AG09319 (cell line): ENCODE measurements around the gene PDE7B.

Source experiments
- DNase-seq: peaks from one replicate; pipeline ENCODE4 v3.0.0-alpha.2; 2010; ENCODE audit warnings: low read depth; ENCODE audit errors: extremely low read depth
- TF ChIP-seq, protein P1 (sequence below): IDR thresholded peaks from 2 replicates; pipeline ENCODE4 v1.5.1; 2011; ENCODE audit warnings: low read depth, mild to moderate bottlenecking, inconsistent platforms, low read length, moderate library complexity

PDE7B gene

DNA sequence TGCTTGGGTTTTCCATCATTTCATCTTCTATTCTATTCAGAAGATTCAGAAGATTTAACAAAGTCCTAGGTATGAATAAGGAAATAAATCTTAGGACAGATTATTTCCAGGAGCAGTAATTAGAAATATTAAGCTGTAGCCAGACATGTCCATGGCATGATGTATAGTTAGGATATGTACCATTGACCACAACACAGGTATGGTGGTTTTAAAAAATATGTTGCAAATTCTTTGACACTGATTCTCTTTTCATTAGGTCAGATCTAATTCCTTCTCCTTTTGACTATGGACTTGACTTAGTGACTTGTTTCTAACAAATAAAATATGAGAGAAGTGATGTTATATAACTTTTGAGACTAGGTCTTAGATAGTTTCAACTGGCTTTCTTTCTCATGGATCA lies 23.5 kb upstream of the PDE7B start:
- no peak for DNase-seq
- TF ChIP-seq, protein P1, sequence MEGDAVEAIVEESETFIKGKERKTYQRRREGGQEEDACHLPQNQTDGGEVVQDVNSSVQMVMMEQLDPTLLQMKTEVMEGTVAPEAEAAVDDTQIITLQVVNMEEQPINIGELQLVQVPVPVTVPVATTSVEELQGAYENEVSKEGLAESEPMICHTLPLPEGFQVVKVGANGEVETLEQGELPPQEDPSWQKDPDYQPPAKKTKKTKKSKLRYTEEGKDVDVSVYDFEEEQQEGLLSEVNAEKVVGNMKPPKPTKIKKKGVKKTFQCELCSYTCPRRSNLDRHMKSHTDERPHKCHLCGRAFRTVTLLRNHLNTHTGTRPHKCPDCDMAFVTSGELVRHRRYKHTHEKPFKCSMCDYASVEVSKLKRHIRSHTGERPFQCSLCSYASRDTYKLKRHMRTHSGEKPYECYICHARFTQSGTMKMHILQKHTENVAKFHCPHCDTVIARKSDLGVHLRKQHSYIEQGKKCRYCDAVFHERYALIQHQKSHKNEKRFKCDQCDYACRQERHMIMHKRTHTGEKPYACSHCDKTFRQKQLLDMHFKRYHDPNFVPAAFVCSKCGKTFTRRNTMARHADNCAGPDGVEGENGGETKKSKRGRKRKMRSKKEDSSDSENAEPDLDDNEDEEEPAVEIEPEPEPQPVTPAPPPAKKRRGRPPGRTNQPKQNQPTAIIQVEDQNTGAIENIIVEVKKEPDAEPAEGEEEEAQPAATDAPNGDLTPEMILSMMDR: no peak

- no peak for DNase-seq
- TF ChIP-seq, protein P1: no peak
Observed at GRCh38 chr6:135830452-135830881, 21.0 kb upstream of the PDE7B start.

GRCh38 chr6:135831016-135831415 lies 20.5 kb upstream of the PDE7B start:
- DNase-seq: no peak
- TF ChIP-seq, protein P1: no peak

- DNase-seq: no peak
- TF ChIP-seq, protein P1: no peak
Observed at GRCh38 chr6:135832166-135832565, 19.3 kb upstream of the PDE7B start.

DNA sequence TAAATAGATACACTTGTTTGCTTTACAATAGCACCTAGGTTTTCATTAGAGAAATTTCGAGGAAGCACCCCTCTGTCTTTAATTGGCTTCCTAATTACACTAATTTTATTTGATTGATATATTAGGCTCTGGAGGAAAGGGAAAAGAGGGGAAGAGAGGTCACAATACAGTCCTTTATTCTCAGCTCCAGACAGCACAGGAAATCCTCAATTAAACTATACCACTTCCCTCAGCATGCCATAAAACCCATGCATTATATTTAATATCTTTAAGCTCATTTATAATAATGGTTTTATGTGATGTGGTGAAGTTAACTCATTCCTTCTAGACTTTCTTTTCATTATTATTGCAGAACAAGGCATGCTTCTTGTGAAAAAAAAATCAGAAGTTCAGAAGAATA lies 17.7 kb upstream of the PDE7B start:
- TF ChIP-seq, protein P1: no peak

GRCh38 chr6:135837735-135838449 lies 13.6 kb upstream of the PDE7B start:
- no peak for DNase-seq
- TF ChIP-seq, protein P1: no peak

More for the DNA sequence above, 17.7 kb upstream of the PDE7B start:
- no peak for DNase-seq

DNA sequence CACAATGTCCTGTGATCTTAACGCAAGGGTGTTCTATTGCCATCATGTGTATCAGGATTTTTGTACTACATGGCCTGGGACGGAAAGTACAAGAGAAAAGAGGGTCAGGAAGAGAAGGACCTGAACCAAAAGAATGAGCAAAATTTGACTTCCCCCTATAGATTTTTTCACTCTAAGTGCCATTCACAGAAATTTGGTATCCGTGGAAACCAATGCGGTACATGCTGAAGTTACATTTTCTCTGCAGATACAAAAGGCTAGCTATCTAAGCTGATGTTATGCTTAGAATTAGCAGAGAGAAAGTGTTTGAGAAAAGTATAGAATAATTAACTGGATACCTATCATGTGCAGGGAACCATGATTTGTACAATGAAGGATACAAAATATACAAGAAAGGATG lies 12.4 kb upstream of the PDE7B start:
- no peak for DNase-seq
- TF ChIP-seq, protein P1: no peak
